OCI-M2 (cell line): ENCODE data around the gene CCRL2.

Experiments used
- DNase-seq: peaks from one replicate; lab custom pipeline; 2025; ENCODE audit not compliant: unreplicated experiment; lab: John Stamatoyannopoulos, UW

Gene CCRL2

GRCh38 chr3:46455231-46456115, 48.4 kb downstream of the CCRL2 start:
- DNase-seq: no peak

GRCh38 chr3:46456118-46456517, 49.1 kb downstream of the CCRL2 start:
- DNase-seq: no peak
